Measurements from ENCODE around the gene COMMD8.

COMMD8 gene

GRCh38 chr4:47483745-47484144 is 20.2 kb upstream of the COMMD8 start:
- H2AFZ ChIP-seq (ENCODE audit: low read length) = no peak overlapping the region
- H3K27ac ChIP-seq (ENCODE audit: low read length) = no peak overlapping the region

GRCh38 chr4:47482326-47482725 is 18.8 kb upstream of the COMMD8 start:
- H3K9ac ChIP-seq (ENCODE audit: low read length) = no peak overlapping the region
- no peaks in the 10 kb centered on the region for H3K27me3 ChIP-seq (replicated peaks; ENCODE audit: insufficient read depth, low read length)
- H3K4me3 ChIP-seq (ENCODE audit: low read length) = no peak overlapping the region
- H3K4me2 ChIP-seq (ENCODE audit: low read depth, low read length) = no peak overlapping the region
- no peaks in the 10 kb centered on the region for H3K9me2 ChIP-seq (replicated peaks; ENCODE audit: insufficient read depth, low read length)
- H3K4me1 ChIP-seq (ENCODE audit: low read length) = 0 out of 2 replicates have a peak, but pooled peaks cover 6% of the 10 kb centered on the region
- no peaks in the 10 kb centered on the region for H3K9me3 ChIP-seq (replicated peaks; ENCODE audit: insufficient read depth, low read length)
- H3K79me2 ChIP-seq (ENCODE audit: low read length) = peaks cover 9% of the 10 kb centered on the region
- no peaks in the 10 kb centered on the region for H3K36me3 ChIP-seq (replicated peaks; ENCODE audit: insufficient read depth, low read length)
- DNase-seq = no peak
- H4K20me1 ChIP-seq (ENCODE audit: insufficient read depth, low read length) = no peaks in the 10 kb centered on the region
- 0 out of 2 replicates have a peak, but pooled peaks cover 13% of the 10 kb centered on the region for H3F3A ChIP-seq (ENCODE audit: insufficient read depth, low read length)
- no peak overlapping the region for H3K27ac ChIP-seq (ENCODE audit: low read length)
- no peak overlapping the region for H2AFZ ChIP-seq (ENCODE audit: low read length)
- TF ChIP-seq EZH2 (optimal IDR thresholded peaks at IDR 0.05; ENCODE audit: low read depth, low read length) (no peak), CTCF (IDR thresholded peaks at IDR 0.05; ENCODE audit: low read length) (no peak), EZH2phosphoT487 (IDR thresholded peaks at IDR 0.05; ENCODE audit: low read length) (no peak)

More at GRCh38 chr4:47483745-47484144, 20.2 kb upstream of the COMMD8 start:
- Histone ChIP-seq H3K27me3 (replicated peaks; ENCODE audit: insufficient read depth, low read length) (no peaks in the 10 kb centered on the region), H3K36me3 (replicated peaks; ENCODE audit: insufficient read depth, low read length) (no peaks in the 10 kb centered on the region), H3K4me2 (ENCODE audit: low read depth, low read length) (no peak overlapping the region), H3K9ac (ENCODE audit: low read length) (no peak overlapping the region), H3K9me3 (replicated peaks; ENCODE audit: insufficient read depth, low read length) (no peaks in the 10 kb centered on the region), H3K9me2 (replicated peaks; ENCODE audit: insufficient read depth, low read length) (no peaks in the 10 kb centered on the region), H3K4me1 (ENCODE audit: low read length) (0 out of 2 replicates have a peak, but pooled peaks cover 6% of the 10 kb centered on the region), H3F3A (ENCODE audit: insufficient read depth, low read length) (0 out of 2 replicates have a peak, but pooled peaks cover 13% of the 10 kb centered on the region), H3K4me3 (ENCODE audit: low read length) (no peak overlapping the region), H4K20me1 (ENCODE audit: insufficient read depth, low read length) (no peaks in the 10 kb centered on the region), H3K79me2 (ENCODE audit: low read length) (peaks cover 13% of the 10 kb centered on the region)
- no peak for DNase-seq
- TF ChIP-seq EZH2phosphoT487 (IDR thresholded peaks at IDR 0.05; ENCODE audit: low read length) (no peak), EZH2 (optimal IDR thresholded peaks at IDR 0.05; ENCODE audit: low read depth, low read length) (no peak)

GRCh38 chr4:47478804-47479203 is 15.3 kb upstream of the COMMD8 start:
- H3K4me3 ChIP-seq (ENCODE audit: low read length) = no peak overlapping the region
- no peaks in the 10 kb centered on the region for H3K9me2 ChIP-seq (replicated peaks; ENCODE audit: insufficient read depth, low read length)
- no peaks in the 10 kb centered on the region for H4K20me1 ChIP-seq (ENCODE audit: insufficient read depth, low read length)
- DNase-seq = no peak
- no peak for TF ChIP-seq CTCF (IDR thresholded peaks at IDR 0.05; ENCODE audit: low read length)
- no peak for TF ChIP-seq EZH2phosphoT487 (IDR thresholded peaks at IDR 0.05; ENCODE audit: low read length)
- TF ChIP-seq EZH2 (optimal IDR thresholded peaks at IDR 0.05; ENCODE audit: low read depth, low read length) = no peak
- no peaks in the 10 kb centered on the region for H3K79me2 ChIP-seq (ENCODE audit: low read length)
- H3K9me3 ChIP-seq (replicated peaks; ENCODE audit: insufficient read depth, low read length) = no peaks in the 10 kb centered on the region
- H3K27me3 ChIP-seq (replicated peaks; ENCODE audit: insufficient read depth, low read length) = no peaks in the 10 kb centered on the region
- no peak overlapping the region for H3K4me2 ChIP-seq (ENCODE audit: low read depth, low read length)
- H3K4me1 ChIP-seq (ENCODE audit: low read length) = no peaks in the 10 kb centered on the region
- H3K27ac ChIP-seq (ENCODE audit: low read length) = no peak overlapping the region
- no peak overlapping the region for H2AFZ ChIP-seq (ENCODE audit: low read length)
- H3K36me3 ChIP-seq (replicated peaks; ENCODE audit: insufficient read depth, low read length) = no peaks in the 10 kb centered on the region
- H3F3A ChIP-seq (ENCODE audit: insufficient read depth, low read length) = no peaks in the 10 kb centered on the region
- H3K9ac ChIP-seq (ENCODE audit: low read length) = no peak overlapping the region

GRCh38 chr4:47475411-47475810 is 11.9 kb upstream of the COMMD8 start:
- no peak overlapping the region for H2AFZ ChIP-seq (ENCODE audit: low read length)
- no peak overlapping the region for H3K4me2 ChIP-seq (ENCODE audit: low read depth, low read length)
- no peaks in the 10 kb centered on the region for H3K36me3 ChIP-seq (replicated peaks; ENCODE audit: insufficient read depth, low read length)
- no peaks in the 10 kb centered on the region for H3F3A ChIP-seq (ENCODE audit: insufficient read depth, low read length)
- DNase-seq = no peak
- no peaks in the 10 kb centered on the region for H3K9me3 ChIP-seq (replicated peaks; ENCODE audit: insufficient read depth, low read length)
- TF ChIP-seq CTCF (IDR thresholded peaks at IDR 0.05; ENCODE audit: low read length) = no peak
- TF ChIP-seq EZH2 (optimal IDR thresholded peaks at IDR 0.05; ENCODE audit: low read depth, low read length) = no peak
- no peak for TF ChIP-seq EZH2phosphoT487 (IDR thresholded peaks at IDR 0.05; ENCODE audit: low read length)
- no peaks in the 10 kb centered on the region for H3K79me2 ChIP-seq (ENCODE audit: low read length)
- H3K9ac ChIP-seq (ENCODE audit: low read length) = no peak overlapping the region
- no peaks in the 10 kb centered on the region for H3K4me1 ChIP-seq (ENCODE audit: low read length)
- no peaks in the 10 kb centered on the region for H3K9me2 ChIP-seq (replicated peaks; ENCODE audit: insufficient read depth, low read length)
- H4K20me1 ChIP-seq (ENCODE audit: insufficient read depth, low read length) = no peaks in the 10 kb centered on the region
- H3K4me3 ChIP-seq (ENCODE audit: low read length) = no peak overlapping the region
- no peak overlapping the region for H3K27ac ChIP-seq (ENCODE audit: low read length)
- no peaks in the 10 kb centered on the region for H3K27me3 ChIP-seq (replicated peaks; ENCODE audit: insufficient read depth, low read length)

All from MM.1S (cell line).